Panc1 (cell line): ENCODE results near the gene TMOD1. TPM values are rescaled to one million over a fixed set of nuclear protein-coding genes. Genes with fewer than 3 reads are reported as not detected.

Experiments
- ATAC-seq: fragments of 200-7000 bp; cut with Tn5 transposase; 2 replicates; pipeline ENCODE4 v1.9.1; 2020; ENCODE audit warnings: mild to moderate bottlenecking, moderate library complexity
- BruUV-seq: library from RNA; stranded (reverse); fragments of 400-500 nt; replicated peaks from 2 replicates; lab custom pipeline; 2021; lab: Mats Ljungman, UMichigan
- CTCF ChIA-PET: fragments of 300-600 bp; sonication (Branson Sonifier 250); formaldehyde crosslinking; loops from one replicate; lab custom pipeline; 2022; ENCODE audit warnings: antibody characterized with exemption; lab: Charles Lee
- POLR2A ChIA-PET: fragments of 300-600 bp; sonication (Branson Sonifier 250); formaldehyde crosslinking; loops from one replicate; lab custom pipeline; 2022; ENCODE audit warnings: antibody characterized with exemption; lab: Charles Lee
- DNase-seq: peaks from one replicate; pipeline ENCODE4 v3.0.0-alpha.2; 2010; ENCODE audit warnings: low read depth, low spot score
- H3K27ac ChIP-seq: 2 replicates; pipeline ENCODE4 v1.5.1; 2011; ENCODE audit warnings: mild to moderate bottlenecking, low read length, inconsistent platforms
- H3K27me3 ChIP-seq: fragments of 200-500 bp; sonication (Bioruptor generic); 2 replicates; pipeline ENCODE4 v1.6.0; 2014; ENCODE audit warnings: low read length, inconsistent platforms; ENCODE audit not compliant: control insufficient read depth, insufficient read depth
- H3K36me3 ChIP-seq: fragments of 200-500 bp; sonication (Bioruptor generic); 2 replicates; pipeline ENCODE4 v1.5.1; 2014; ENCODE audit warnings: inconsistent platforms, mild to moderate bottlenecking, low read length, moderate library complexity; ENCODE audit not compliant: control insufficient read depth, insufficient read depth
- H3K4me1 ChIP-seq: 2 replicates; pipeline ENCODE4 v1.5.1; 2011; ENCODE audit warnings: inconsistent platforms, mild to moderate bottlenecking, low read length, moderate library complexity; ENCODE audit not compliant: control insufficient read depth, insufficient read depth
- H3K4me3 ChIP-seq, 2 experiments: 2 replicates each; pipeline ENCODE4 v1.5.1; 2011 to 2012; ENCODE audit warnings: low read depth in 2 of 2, low read length in 2 of 2, mild to moderate bottlenecking in 2 of 2, inconsistent platforms in 1 of 2, moderate library complexity in 1 of 2
- H3K9me3 ChIP-seq: fragments of 200-500 bp; sonication (Bioruptor generic); 2 replicates; pipeline ENCODE4 v1.5.1; 2014; ENCODE audit warnings: low read depth, mild to moderate bottlenecking, inconsistent platforms, low read length, moderate library complexity; ENCODE audit not compliant: control insufficient read depth, insufficient read depth
- CTCF ChIP-seq: fragments of 450-650 bp; IDR thresholded peaks from 2 replicates; pipeline ENCODE4 v1.5.1; 2017; ENCODE audit warnings: mild to moderate bottlenecking
- POLR2AphosphoS5 ChIP-seq: IDR thresholded peaks from 2 replicates; pipeline ENCODE4 v1.6.1; 2012; ENCODE audit warnings: mild to moderate bottlenecking, low read depth, low read length, moderate library complexity
- REST ChIP-seq, 2 experiments: IDR thresholded peaks; 2 replicates each; pipeline ENCODE4 v1.6.1; 2011 to 2012; ENCODE audit warnings: low read depth in 2 of 2, control low read depth in 1 of 2, low read length in 1 of 2, mild to moderate bottlenecking in 1 of 2, moderate library complexity in 1 of 2; ENCODE audit not compliant: insufficient read depth in 1 of 2
- SIN3A ChIP-seq: IDR thresholded peaks from 2 replicates; pipeline ENCODE4 v1.6.1; 2012; ENCODE audit warnings: low read depth, mild to moderate bottlenecking, low read length, moderate library complexity, borderline replicate concordance; ENCODE audit not compliant: insufficient read depth
- TCF7L2 ChIP-seq: IDR thresholded peaks from 2 replicates; pipeline ENCODE4 v1.6.1; 2011; ENCODE audit warnings: mild to moderate bottlenecking, low read depth, low read length, inconsistent platforms
- in situ Hi-C: cut with HindIII; loops from 2 replicates; pipeline ENCODE4 v1.10.0; 2016; ENCODE audit warnings: low sequenced_read_pairs, low pct_unique_long_range_greater_than_20kb
- intact Hi-C: fragments of 100-400 bp; cut with micrococcal nuclease; formaldehyde crosslinking; loops from one replicate; pipeline ENCODE4 v1.10.0; 2022; ENCODE audit not compliant: unreplicated experiment
- total RNA-seq: library from RNA; stranded (reverse); gene quantifications from one replicate; pipeline ENCODE4 v1.2.1, GENCODE V29; 2021; ENCODE audit not compliant: unreplicated experiment

The TMOD1 gene
- total RNA-seq, 1 experiment from 2014 or later, result 1.4 TPM

GRCh38 chr9:97534961-97535594 is 33.6 kb downstream of the TMOD1 start:
- Histone ChIP-seq H3K27me3 (no peaks in the 10 kb centered on the region), H3K4me3 (no peak overlapping the region), H3K27ac (no peak overlapping the region), H3K36me3 (no peaks in the 10 kb centered on the region), H3K9me3 (no peaks in the 10 kb centered on the region), H3K4me1 (no peaks in the 10 kb centered on the region)
- POLR2A ChIA-PET, result no interaction called here
- BruUV-seq, result no TSS peak
- ATAC-seq (no peak), DNase-seq (no peak)
- TF ChIP-seq CTCF, result no peak
- no peak for TF ChIP-seq TCF7L2
- no peak for TF ChIP-seq SIN3A
- TF ChIP-seq POLR2AphosphoS5, result no peak
- TF ChIP-seq REST (IDR thresholded peaks at IDR 0.05; ENCODE audit: insufficient read depth in 1 of 2, low read depth in 2 of 2, low read length in 1 of 2), result no peak
- intact Hi-C loops, result no loop called here
- in situ Hi-C loops, result no loop called here
- CTCF ChIA-PET, result no interaction called here

GRCh38 chr9:97535771-97536170 is 34.3 kb downstream of the TMOD1 start:
- Histone ChIP-seq H3K36me3 (no peaks in the 10 kb centered on the region), H3K27ac (no peak overlapping the region), H3K4me3 (no peak overlapping the region), H3K4me1 (no peaks in the 10 kb centered on the region), H3K27me3 (no peaks in the 10 kb centered on the region), H3K9me3 (no peaks in the 10 kb centered on the region)
- in situ Hi-C loops, result no loop called here
- BruUV-seq, result no TSS peak
- CTCF ChIA-PET, result no interaction called here
- ATAC-seq (no peak), DNase-seq (no peak)
- TF ChIP-seq TCF7L2 (no peak), CTCF (no peak), SIN3A (no peak), REST (IDR thresholded peaks at IDR 0.05; ENCODE audit: insufficient read depth in 1 of 2, low read depth in 2 of 2, low read length in 1 of 2) (no peak), POLR2AphosphoS5 (no peak)
- POLR2A ChIA-PET, result no interaction called here
- intact Hi-C loops, result no loop called here
